Omental fat pad (tissue), 4 donors: Measurements from ENCODE around the gene MUC22. TPM values are rescaled to one million over a fixed set of nuclear protein-coding genes. Genes with fewer than 3 reads are reported as not detected.

ENCODE experiments used
- ATAC-seq: fragments of 150-250 bp; one replicate; pipeline ENCODE4 v1.9.1; 2016; ENCODE audit warnings: mild to moderate bottlenecking, moderate library complexity; ENCODE audit not compliant: low FRiP score
- DNase-seq: peaks from one replicate; pipeline ENCODE4 v3.0.0-alpha.2; 2019; ENCODE audit warnings: low spot score
- CTCF ChIP-seq, 3 donors: fragments of 450-650 bp; IDR thresholded peaks; one replicate each; pipeline ENCODE4 v1.5.1; 2016 to 2017; ENCODE audit warnings: antibody characterized with exemption in 3 of 3, mild to moderate bottlenecking in 3 of 3, moderate library complexity in 2 of 3
- total RNA-seq, 4 donors: library from RNA; depleted of rRNA; stranded (reverse); fragments of >200 nt; gene quantifications; one replicate each; pipeline ENCODE4 v1.1.0, GENCODE V29; 2016

Gene MUC22
- total RNA-seq: not detected

- no peak for TF ChIP-seq CTCF (IDR thresholded peaks at IDR 0.05)
- ATAC-seq (peak; percentile 34), DNase-seq (no peak)
Measured at GRCh38 chr6:31010393-31011060, at the start of gene MUC22. MUC22 (plus strand) TSS chr6:31010474; CDS start chr6:31010707, 233 bp downstream.

- ATAC-seq (peak; percentile 48), DNase-seq (no peak)
- TF ChIP-seq CTCF (IDR thresholded peaks at IDR 0.05): no peak
Measured at GRCh38 chr6:30960907-30961673, 49.2 kb upstream of the MUC22 start.

- DNase-seq: no peak
- ATAC-seq: no peak
- no peak for TF ChIP-seq CTCF (IDR thresholded peaks at IDR 0.05)
Measured at GRCh38 chr6:30962716-30963115, 47.6 kb upstream of the MUC22 start.

GRCh38 chr6:30963641-30964040 lies 46.6 kb upstream of the MUC22 start:
- ATAC-seq: no peak
- DNase-seq: no peak
- TF ChIP-seq CTCF (IDR thresholded peaks at IDR 0.05): no peak

GRCh38 chr6:30964075-30964474 lies 46.2 kb upstream of the MUC22 start:
- no peak for TF ChIP-seq CTCF (IDR thresholded peaks at IDR 0.05)
- DNase-seq (no peak), ATAC-seq (no peak)

- TF ChIP-seq CTCF (IDR thresholded peaks at IDR 0.05): no peak
Measured at GRCh38 chr6:30965140-30965601, 45.1 kb upstream of the MUC22 start.

More at GRCh38 chr6:30965140-30965601, 45.1 kb upstream of the MUC22 start:
- ATAC-seq (no peak), DNase-seq (no peak)
